GM19099 (cell line): Measurements from ENCODE around the gene HTD2.

ENCODE experiments used
- POLR2A ChIP-seq: IDR thresholded peaks from 3 replicates; pipeline ENCODE4 v1.6.1; 2011; ENCODE audit warnings: low read depth; ENCODE audit not compliant: insufficient read length; ENCODE audit errors: extremely low read depth

HTD2 gene

DNA sequence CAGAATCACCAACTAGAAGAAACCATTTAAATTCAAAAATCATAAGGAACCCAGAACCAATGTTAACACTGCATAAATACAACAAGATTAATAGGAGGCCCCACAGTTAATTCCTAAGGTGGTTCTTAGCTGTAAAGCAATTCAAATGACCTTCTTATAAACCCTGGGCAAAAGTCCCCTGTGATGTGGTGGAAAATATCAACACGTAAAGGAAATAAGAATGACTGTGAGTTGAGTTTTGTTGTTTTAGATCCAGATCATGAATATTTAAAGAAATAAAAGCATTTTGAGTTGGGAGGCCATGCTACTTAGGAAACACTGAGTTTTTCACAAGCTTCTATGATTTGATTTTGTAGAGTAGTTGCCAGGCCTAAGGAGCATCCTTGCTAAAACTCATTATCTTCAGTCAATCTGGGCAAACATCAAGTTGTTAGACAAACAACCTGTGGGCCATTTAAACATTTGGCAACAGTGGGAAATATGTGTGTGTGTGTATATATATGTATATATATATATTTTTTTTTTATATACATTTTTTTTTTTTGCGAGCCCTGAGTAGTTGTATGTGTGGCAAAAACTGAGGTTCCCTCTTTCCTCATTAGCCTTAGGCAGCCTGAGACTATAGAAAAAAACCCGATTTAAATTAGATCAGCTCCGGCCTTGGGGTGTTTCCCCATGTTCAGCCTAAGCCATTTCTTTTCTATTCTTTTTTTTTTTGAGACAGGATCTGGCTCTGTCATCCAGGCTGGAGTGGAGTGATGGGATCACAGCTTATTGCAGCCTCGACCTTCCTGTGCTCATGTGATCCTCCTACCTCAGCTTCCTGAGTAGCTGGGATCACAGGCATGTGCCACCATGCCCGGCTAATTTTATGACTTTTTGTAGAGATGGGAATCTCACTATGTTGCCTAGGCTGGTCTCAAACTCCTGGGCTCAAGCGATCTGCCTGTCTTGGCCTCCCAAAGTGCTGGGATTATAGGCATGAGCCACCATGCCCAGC lies 18.4 kb downstream of the HTD2 start:
- no peak for TF ChIP-seq POLR2A

DNA sequence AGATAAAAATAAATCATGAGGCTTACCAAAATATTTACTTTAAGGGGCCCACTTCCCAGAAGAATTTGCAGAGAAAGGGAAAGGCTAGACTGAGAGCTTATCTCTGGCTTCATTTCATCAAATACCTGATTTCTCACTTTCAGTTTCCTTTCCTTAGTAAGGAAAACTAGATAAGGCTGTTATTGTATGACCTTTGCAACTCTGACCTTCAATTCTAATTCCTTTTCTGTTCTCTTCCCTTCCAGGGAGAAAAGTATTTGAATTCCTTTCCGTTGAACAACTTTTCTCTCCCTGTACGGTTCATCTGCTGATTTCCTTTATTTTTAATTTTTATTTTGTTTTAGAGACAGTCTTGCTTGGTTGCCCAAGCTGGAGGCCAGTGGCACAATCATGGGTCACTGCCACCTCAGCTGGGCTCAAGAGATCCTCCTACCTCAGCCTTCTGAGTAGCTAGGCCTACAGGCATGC lies 19.2 kb downstream of the HTD2 start:
- no peak for TF ChIP-seq POLR2A

DNA sequence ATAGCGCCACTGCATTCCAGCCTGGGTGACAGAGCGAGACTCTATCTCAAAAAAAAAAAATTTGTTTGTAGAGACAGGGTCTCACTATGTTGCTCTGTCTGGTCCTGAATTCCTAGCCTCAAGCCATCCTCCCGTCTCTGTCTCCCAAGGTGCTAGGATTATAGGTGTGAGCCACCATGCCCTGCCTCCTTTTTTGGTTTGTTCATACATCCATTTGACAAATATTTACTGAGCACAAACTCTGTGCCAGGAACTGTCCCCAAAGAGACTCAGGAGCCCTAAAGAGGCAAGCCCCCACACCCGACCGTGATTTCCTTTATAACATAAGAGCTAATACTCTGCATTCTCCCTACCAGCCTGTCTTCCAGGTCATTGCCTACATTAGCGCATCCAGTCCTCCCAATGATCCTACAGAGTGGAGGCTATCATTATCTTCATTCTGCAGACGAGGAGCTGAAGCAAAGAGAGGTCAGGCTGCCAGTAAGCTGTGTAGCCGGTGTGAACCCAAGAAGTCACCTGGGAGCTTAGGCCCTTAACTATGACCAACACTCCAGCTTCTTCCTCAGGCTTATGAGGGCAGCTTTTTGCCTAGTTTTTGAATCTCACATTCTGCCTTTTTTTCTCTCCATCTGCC lies 20.1 kb downstream of the HTD2 start:
- no peak for TF ChIP-seq POLR2A

DNA sequence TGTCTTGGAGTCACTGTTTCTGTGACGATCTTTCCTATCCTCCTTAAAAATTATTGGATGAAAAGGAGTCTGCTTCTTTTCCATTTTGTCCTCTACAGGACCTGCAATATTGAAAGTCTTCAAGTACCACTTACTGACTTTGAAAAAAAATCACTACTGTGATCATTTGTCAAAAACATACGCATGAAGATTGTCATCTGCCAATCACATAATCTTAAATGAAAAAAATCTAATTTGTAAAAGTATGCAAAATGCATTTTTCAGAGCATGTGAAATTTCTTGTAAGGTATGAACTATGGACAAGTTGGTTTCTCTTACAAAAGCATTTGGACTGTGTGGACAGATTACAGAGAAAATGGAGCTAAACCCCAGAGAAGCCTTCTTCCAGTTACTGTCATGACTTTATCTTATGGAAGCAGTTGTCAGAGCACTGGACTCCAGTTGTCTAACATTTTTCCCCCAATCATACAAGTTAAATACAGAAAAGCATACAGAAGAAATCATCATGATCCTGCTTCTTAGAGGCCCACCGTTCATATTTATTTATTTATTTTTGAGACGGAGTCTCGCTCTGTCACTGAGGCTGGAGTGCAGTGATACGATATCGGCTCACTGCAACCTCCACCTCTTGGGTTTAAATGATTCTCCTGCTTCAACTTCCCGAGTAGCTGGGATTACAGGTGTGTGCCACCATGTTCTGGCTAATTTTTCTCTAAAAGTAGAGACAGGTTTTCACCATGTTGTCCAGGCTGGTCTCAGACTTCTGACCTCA lies 23.0 kb downstream of the HTD2 start:
- TF ChIP-seq POLR2A, result no peak

DNA sequence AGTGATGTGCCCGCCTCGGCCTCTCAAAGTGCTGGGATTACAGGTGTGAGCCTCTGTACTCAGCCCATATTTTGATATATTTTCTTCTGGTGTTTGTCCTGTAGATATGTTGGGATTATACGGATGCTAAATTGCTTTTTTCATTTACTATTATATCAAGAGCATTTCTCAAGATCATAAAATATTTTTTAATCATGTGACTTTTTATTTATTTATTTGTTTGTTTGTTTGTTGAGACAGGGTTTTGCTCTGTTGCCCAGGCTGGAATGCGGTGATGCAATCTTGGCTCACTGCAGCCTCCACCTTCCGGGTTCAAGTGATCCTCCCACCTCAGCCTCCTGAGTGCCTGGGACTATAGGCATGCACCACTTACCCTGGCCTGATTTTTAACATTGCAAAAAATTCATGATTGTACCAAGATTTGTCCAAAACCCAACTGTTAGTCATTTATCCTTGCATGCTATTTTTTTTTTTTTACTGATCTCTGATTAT lies 23.6 kb downstream of the HTD2 start:
- no peak for TF ChIP-seq POLR2A

DNA sequence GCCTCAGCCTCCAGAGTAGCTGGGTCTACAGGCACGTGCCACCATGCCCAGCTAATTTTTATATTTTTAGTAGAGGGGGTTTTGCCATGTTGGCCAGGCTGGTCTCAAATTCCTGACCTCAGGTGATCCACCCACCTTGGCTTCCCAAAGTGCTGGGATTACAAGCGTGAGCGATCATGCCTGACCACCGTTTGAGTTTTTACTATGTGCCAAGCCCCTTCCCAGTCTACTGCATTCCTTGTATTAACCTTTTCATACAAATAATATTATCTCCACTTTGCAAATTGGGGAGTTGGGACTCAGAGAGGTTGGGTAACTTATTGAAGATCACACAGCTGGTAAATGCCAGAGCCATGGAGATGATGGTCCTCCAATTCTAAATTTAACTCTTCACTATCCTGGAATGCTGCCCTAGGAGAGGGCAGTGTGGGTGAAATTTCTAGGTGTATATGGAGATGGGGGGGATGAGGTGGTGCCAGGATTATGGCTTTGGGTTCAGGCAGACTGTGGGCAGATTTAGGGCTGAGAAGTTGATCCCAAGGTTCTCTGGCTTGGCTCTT lies 25.4 kb downstream of the HTD2 start:
- no peak for TF ChIP-seq POLR2A

DNA sequence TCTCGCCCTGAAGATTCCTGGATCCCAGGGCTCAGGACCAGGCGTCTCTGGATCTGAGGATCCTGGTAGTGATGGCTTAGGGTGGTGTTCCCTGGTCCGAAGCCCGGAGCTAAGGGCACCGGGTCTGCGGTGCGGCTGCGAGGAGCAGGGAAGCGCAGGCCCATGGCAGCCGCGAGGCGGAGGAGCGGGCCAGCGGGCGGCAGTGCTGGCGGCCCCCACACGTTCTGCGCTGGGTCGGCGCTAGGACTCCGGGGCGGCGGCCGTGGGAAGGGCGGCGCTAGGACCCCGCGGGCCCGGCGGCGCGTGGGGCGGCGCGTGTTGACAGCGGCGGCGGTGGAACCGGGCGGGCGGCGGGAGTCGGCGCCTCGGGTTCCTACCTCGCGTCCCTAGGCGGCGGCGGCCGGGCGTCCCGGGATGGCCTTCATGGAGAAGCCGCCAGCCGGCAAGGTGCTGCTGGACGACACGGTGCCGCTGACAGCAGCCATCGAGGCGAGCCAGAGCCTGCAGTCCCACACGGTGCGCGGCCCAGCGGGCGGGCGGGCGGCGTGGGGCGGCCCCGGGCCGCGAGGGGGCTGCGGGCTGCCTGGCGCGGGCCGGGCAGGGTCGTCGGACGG lies 26.4 kb downstream of the HTD2 start, which contains the start of gene PXK:
Gene PXK, plus strand, starts transcription at position 318 of the 614 bp plus-strand sequence. Its CDS starts 97 bp downstream, at position 415.
- peak; percentile 30 for TF ChIP-seq POLR2A

DNA sequence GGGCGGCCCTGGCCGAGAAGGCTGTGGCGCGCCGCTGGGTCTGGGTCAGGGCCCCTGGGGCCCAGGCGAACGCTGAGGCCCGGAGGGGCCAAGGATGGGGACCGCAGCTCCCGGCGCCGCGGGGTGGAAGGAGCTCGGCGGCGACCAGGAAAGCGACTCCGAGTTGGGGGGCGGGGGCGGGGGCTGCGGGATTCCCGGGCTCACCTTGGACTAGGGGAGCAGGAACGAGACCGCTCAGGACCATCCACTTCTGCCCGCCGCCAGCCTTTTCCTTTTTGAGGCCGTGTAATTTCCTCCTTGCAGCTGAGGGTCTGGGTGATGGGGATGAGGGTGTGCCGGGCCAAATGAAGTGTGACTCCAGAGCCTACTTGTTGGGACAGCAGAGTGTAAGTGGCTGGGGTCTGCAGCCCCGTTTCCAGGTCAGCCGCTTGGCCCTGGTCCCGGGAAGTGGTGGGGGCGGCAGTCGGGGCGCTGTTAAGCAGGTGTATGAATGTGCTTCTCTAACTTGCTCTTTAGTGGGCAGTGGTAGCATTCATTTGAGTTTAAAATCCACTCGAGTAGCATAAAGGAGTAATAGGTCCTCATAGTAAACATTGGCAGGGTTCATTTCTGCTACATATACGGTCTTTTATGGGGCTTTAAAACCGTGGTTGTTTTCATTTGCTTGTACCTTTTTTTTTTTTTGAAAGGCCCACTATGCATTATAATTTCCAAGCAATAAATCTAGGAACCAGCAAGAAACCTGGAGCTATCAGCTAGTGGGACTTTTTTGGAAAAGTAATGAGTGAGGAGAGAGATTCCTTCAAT lies 27.1 kb downstream of the HTD2 start:
- no peak for TF ChIP-seq POLR2A

DNA sequence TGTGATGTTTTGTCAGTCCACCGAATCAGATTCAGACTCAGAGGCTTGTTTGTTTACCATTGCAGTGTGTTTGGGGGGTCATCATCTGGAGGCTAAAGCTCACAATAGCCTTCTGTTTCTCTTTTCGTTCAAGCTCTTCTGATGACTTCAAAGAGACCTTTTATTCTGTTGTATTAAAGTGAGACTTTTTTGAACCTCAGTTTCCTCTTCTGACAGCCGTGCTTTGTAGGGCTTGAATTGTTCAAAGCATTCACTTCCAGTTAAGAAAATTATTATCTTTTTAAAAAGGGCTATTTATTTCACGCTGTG lies 27.6 kb downstream of the HTD2 start:
- TF ChIP-seq POLR2A, result no peak

DNA sequence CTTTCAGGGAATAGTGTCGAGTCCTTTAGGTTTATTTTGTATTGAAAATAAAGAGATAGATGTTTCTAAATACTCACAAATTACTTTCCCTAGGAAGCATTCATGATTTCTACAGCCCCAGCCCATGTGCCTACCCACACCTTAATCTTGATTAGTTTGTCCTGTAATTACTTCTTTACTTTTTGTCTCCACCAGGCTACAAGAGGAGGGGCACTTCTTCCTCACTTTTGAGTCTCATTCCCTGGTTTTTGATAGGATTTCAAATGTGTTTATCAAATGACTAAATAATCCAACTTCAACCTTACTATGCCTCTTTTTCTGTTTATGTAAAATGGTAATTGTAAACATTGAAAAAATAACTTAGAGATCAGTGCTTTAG lies 28.2 kb downstream of the HTD2 start:
- TF ChIP-seq POLR2A, result no peak

DNA sequence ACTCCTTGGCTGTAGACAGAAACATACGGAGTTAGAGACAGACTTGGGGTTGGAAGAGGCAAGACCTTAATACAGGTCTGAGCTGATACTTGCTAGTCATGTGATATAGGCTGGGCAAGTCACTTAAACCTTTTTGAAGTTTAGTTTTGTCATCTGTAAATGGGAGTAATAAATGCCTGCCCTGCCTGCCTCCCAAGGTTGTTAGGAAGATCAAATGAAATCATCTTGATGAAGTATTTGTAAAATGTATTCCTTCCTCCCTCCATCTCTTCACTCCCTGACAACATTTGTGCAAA lies 29.3 kb downstream of the HTD2 start:
- no peak for TF ChIP-seq POLR2A

DNA sequence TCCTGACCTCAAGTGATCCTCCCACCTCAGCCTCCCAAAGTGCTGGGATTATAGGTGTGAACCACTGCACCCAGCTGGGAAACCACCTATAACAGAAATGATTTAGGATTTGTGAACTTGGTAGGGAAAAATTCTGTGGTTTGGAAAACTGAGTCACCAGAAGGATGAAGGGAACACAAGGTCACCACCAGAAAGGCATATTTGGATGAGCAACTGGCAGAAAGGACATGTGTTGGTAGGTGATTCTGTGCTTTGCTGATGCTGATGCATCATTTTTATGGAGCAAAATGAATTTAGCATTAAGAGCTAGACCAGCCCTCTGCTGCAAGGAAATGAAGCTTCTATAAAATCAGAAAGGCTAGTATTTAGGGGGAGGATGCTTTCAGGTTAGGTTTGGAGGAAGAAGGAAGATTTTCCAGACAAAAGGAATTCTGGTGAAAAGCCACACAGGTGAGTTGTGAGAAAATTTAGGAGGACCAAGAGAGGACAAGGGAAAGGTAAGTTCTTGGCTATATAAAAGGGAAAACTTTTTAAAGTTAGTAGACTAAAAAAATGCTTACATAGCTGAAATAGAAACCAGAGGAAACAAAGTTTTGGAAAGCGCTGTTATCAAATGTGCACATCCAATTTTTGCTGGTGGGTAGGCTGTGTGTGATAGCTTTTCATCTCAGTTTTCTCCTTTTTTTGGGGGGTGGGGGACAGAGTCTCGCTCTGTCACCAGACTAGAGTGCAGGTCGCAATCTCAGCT lies 30.0 kb downstream of the HTD2 start:
- TF ChIP-seq POLR2A, result no peak

DNA sequence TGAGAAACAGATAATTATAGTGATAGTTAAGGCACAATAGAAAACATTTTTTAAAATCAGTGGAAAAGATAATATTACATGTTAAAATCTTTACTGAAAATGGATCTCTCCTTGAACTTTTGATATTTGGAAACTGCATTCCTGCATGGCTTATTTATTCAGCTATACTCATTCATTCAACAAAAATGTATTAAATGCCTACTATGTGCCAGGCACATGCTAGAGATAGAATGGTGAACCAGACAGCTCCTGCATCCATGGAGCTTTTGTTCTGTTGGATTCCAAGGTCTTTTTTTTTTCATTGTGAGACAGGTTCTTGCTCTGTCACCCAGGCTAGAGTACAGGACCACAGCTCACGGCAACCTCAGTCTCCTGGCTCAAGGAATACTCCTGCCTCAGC lies 30.9 kb downstream of the HTD2 start:
- no peak for TF ChIP-seq POLR2A

DNA sequence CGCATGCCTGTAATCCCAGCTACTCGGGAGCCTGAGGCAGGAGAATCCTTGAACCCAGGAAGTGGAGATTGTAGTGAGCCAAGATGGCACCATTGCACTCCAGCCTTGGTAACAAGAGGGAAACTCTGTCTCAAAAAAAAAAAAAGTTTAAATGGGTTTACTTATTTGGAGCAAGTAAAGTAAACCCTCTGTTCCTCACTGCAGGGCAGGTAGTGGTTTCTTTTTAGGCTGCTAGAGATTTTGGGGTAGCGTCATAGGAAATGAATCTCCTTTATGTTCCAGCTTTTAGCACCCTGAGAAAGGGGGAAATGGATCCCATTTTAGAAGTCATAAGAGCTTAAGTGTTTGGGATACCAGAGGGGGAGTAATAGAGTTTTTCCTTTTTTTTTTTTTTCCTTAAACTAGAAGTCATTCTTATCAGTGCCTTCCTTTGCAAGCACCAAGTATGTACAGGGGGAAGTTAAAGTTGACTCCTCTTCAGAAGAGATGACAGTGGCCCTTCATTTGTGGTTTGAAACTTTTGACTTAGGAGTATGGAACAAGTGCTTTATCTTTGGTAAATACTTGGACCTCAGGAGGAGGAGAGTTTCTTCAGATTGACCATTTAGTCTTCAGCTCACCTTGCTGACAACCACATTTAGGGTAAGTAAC lies 34.4 kb downstream of the HTD2 start:
- TF ChIP-seq POLR2A, result no peak
